ENCODE data around the gene SLC1A2.

GRCh38 chr11:35381709-35382322 is 37.5 kb downstream of the SLC1A2 start:
- TF ChIP-seq CTCF (IDR thresholded peaks at IDR 0.05), result no peak
- TF ChIP-seq POLR2AphosphoS5 (IDR thresholded peaks at IDR 0.05), result no peak
- no peak for TF ChIP-seq POLR2A (IDR thresholded peaks at IDR 0.05)
- TF ChIP-seq EP300 (IDR thresholded peaks at IDR 0.05), result no peak
